Gastroesophageal sphincter (tissue), 3 donors: ENCODE measurements around the gene SMG7.

Experiments used
- CTCF ChIP-seq, 4 experiments: fragments of 200-600 bp in 2 of 4; fragments of 450-650 bp in 2 of 4; sonication (generic) in 1 of 4; IDR thresholded peaks; one replicate each; pipeline ENCODE4 v1.5.1; 2017 to 2019; ENCODE audit warnings: antibody characterized with exemption in 4 of 4, mild to moderate bottlenecking in 2 of 4, moderate library complexity in 2 of 4
- POLR2A ChIP-seq, 2 donors: fragments of 450-650 bp; IDR thresholded peaks; one replicate each; pipeline ENCODE4 v1.6.1; 2017; ENCODE audit warnings: antibody characterized with exemption in 2 of 2, mild to moderate bottlenecking in 2 of 2, moderate library complexity in 1 of 2
- POLR2AphosphoS5 ChIP-seq: sonication (generic); formaldehyde crosslinking; IDR thresholded peaks from one replicate; pipeline ENCODE4 v1.6.1; 2017; ENCODE audit warnings: antibody characterized with exemption

- TF ChIP-seq POLR2AphosphoS5 = no peak
- TF ChIP-seq POLR2A (IDR thresholded peaks at IDR 0.05) = no peak
- no peak for TF ChIP-seq CTCF (IDR thresholded peaks at IDR 0.05)
These were observed 103.3 kb downstream of the SMG7 start for GRCh38 chr1:183575606-183576005.
